CD4-positive, alpha-beta memory T cell (primary cell): ENCODE data around the gene ODAM. TPM values are rescaled to one million over a fixed set of nuclear protein-coding genes. Genes with fewer than 3 reads are reported as not detected.

ENCODE experiments used
- CTCF ChIA-PET: fragments of 350-600 bp; sonication (Branson Sonifier 250); formaldehyde crosslinking; loops from one replicate; lab custom pipeline; 2021; ENCODE audit warnings: inconsistent platforms; ENCODE audit not compliant: partially characterized antibody; lab: Charles Lee
- POLR2A ChIA-PET: fragments of 350-600 bp; sonication (Branson Sonifier 250); formaldehyde crosslinking; loops from one replicate; lab custom pipeline; 2021; ENCODE audit not compliant: partially characterized antibody; lab: Charles Lee
- DNase-seq, 5 donors: peaks; one replicate each; pipeline versions ENCODE4 v3.0.0 to v3.0.0-alpha.2; 2020 to 2022; ENCODE audit warnings: mixed read lengths in 1 of 5
- H3K27ac ChIP-seq: one replicate; pipeline ENCODE4 v1.7.0; 2013; ENCODE audit warnings: low read depth, low read length
- H3K27me3 ChIP-seq: 2 replicates; pipeline ENCODE4 v1.7.0; 2013; ENCODE audit warnings: mild to moderate bottlenecking, low read length, moderate library complexity; ENCODE audit not compliant: insufficient read depth
- H3K36me3 ChIP-seq: 2 replicates; pipeline ENCODE4 v1.7.0; 2013; ENCODE audit warnings: mild to moderate bottlenecking, low read length, moderate library complexity; ENCODE audit not compliant: insufficient read depth
- H3K4me1 ChIP-seq: 2 replicates; pipeline ENCODE4 v1.7.0; 2013; ENCODE audit warnings: mild to moderate bottlenecking, low read length, moderate library complexity; ENCODE audit not compliant: insufficient read depth
- H3K4me3 ChIP-seq, 2 donors: one replicate each; pipeline ENCODE4 v1.7.0; 2013; ENCODE audit warnings: low read length in 2 of 2, mild to moderate bottlenecking in 1 of 2
- H3K9me3 ChIP-seq, 2 donors: one replicate each; pipeline ENCODE4 v1.7.0; 2013; ENCODE audit warnings: low read length in 2 of 2, control low read depth in 1 of 2; ENCODE audit not compliant: control insufficient read depth in 1 of 2
- H3K27ac Mint-ChIP-seq, 7 donors: one replicate each; pipeline ENCODE4 v1.8.0; 2020 to 2021; ENCODE audit warnings: mixed read lengths in 7 of 7, mild to moderate bottlenecking in 6 of 7, inconsistent platforms in 3 of 7, moderate library complexity in 3 of 7
- H3K27me3 Mint-ChIP-seq, 2 donors: one replicate each; pipeline ENCODE4 v1.8.0; 2020 to 2021; ENCODE audit warnings: mixed read lengths in 2 of 2
- H3K36me3 Mint-ChIP-seq, 2 donors: one replicate each; pipeline ENCODE4 v1.8.0; 2020 to 2021; ENCODE audit warnings: mixed read lengths in 2 of 2, inconsistent platforms in 1 of 2, mild to moderate bottlenecking in 1 of 2
- H3K4me1 Mint-ChIP-seq, 4 donors: one replicate each; pipeline ENCODE4 v1.8.0; 2020 to 2021; ENCODE audit warnings: mixed read lengths in 4 of 4, mild to moderate bottlenecking in 1 of 4
- H3K4me3 Mint-ChIP-seq, 8 donors: one replicate each; pipeline ENCODE4 v1.8.0; 2020 to 2021; ENCODE audit warnings: mixed read lengths in 8 of 8, mild to moderate bottlenecking in 7 of 8, moderate library complexity in 6 of 8, inconsistent platforms in 3 of 8
- H3K9me3 Mint-ChIP-seq, 8 donors: one replicate each; pipeline ENCODE4 v1.8.0; 2020 to 2021; ENCODE audit warnings: mixed read lengths in 8 of 8, mild to moderate bottlenecking in 5 of 8, inconsistent platforms in 3 of 8, moderate library complexity in 1 of 8
- intact Hi-C: fragments of 100-400 bp; cut with micrococcal nuclease; formaldehyde crosslinking; loops from one replicate; pipeline ENCODE4 v1.15.1; 2023
- polyA plus RNA-seq, 2 donors: library from polyadenylated mRNA; unstranded; fragments of 300-500 nt; fragmentation: Illumina TruSeq; gene quantifications; one replicate each; pipeline ENCODE4 v1.2.3, GENCODE V29; 2021
- total RNA-seq, 2 experiments: library from RNA; stranded (reverse); gene quantifications; one replicate each; pipeline ENCODE4 v1.2.3, GENCODE V29; 2021

Gene ODAM
- total and polyA plus RNA-seq, 4 experiments from 2014 or later = not detected

DNA sequence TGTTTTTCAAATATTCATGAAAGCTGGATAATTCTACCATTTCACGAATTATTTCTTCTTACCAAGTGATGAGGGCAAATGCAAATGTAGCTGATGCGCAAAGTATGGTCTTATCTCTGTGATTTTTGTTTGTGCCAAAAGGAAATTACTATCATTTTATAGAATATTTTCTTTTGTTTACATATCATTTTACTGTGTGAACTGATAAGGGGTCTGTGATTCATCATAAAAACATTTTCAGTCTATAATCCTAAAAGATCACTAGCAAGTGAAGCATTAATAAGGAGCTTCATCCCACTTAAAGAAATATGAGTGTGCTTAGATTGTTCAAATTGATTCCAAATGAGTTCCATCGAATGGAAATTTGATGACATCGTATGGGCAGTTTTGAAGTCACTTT, 47.6 kb downstream of the ODAM start:
- H3K9me3 ChIP-seq = no peaks in the 10 kb centered on the region
- no peak overlapping the region for H3K27ac ChIP-seq
- H3K4me3 ChIP-seq = no peak overlapping the region
- Mint-ChIP-seq H3K27me3 (no peaks in the 10 kb centered on the region), H3K4me3 (no peak overlapping the region), H3K27ac (no peak overlapping the region), H3K36me3 (no peaks in the 10 kb centered on the region), H3K4me1 (no peaks in the 10 kb centered on the region), H3K9me3 (peaks cover 0 to 2% (median 0%) of the 10 kb centered on the region in 8 donors)
- CTCF ChIA-PET = no interaction called here
- H3K4me1 ChIP-seq = no peaks in the 10 kb centered on the region
- intact Hi-C loops = no loop called here
- H3K36me3 ChIP-seq = no peaks in the 10 kb centered on the region
- no peaks in the 10 kb centered on the region for H3K27me3 ChIP-seq
- DNase-seq = no peak
- POLR2A ChIA-PET = no interaction called here

- Histone ChIP-seq H3K4me1 (no peaks in the 10 kb centered on the region), H3K36me3 (no peaks in the 10 kb centered on the region), H3K9me3 (no peaks in the 10 kb centered on the region), H3K4me3 (no peak overlapping the region), H3K27me3 (no peaks in the 10 kb centered on the region), H3K27ac (no peak overlapping the region)
- H3K4me3 Mint-ChIP-seq = no peak overlapping the region
- DNase-seq = no peak
- no peaks in the 10 kb centered on the region for H3K36me3 Mint-ChIP-seq
- intact Hi-C loops = no loop called here
- H3K4me1 Mint-ChIP-seq = no peaks in the 10 kb centered on the region
- H3K9me3 Mint-ChIP-seq = peaks cover 0 to 1% (median 0%) of the 10 kb centered on the region in 8 donors
- CTCF ChIA-PET = no interaction called here
- no peaks in the 10 kb centered on the region for H3K27me3 Mint-ChIP-seq
- POLR2A ChIA-PET = no interaction called here
- H3K27ac Mint-ChIP-seq = no peak overlapping the region
These were observed 55.9 kb downstream of the ODAM start for GRCh38 chr4:70251250-70251944.

DNA sequence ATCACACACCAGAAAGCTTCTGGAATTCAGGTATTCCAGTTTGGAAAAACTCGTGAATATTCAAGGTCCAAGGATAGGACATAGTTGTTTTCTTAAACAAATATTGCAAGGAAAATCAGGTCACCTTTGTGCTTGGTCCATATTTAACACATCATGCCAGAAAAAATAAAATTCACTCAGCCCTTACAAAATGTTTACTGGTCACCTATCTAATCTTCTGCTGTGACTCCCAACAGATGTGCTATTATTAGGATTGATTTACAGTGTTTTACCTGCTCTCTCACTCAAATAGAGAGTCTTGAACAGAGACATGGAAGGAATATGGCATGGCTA, 56.4 kb downstream of the ODAM start:
- peaks cover 0 to 1% (median 0%) of the 10 kb centered on the region in 8 donors for H3K9me3 Mint-ChIP-seq
- Histone ChIP-seq H3K27me3 (no peaks in the 10 kb centered on the region), H3K36me3 (no peaks in the 10 kb centered on the region), H3K4me1 (no peaks in the 10 kb centered on the region), H3K4me3 (no peak overlapping the region), H3K27ac (no peak overlapping the region), H3K9me3 (no peaks in the 10 kb centered on the region)
- CTCF ChIA-PET = no interaction called here
- H3K4me1 Mint-ChIP-seq = no peaks in the 10 kb centered on the region
- no peak overlapping the region for H3K27ac Mint-ChIP-seq
- H3K36me3 Mint-ChIP-seq = no peaks in the 10 kb centered on the region
- POLR2A ChIA-PET = no interaction called here
- H3K27me3 Mint-ChIP-seq = no peaks in the 10 kb centered on the region
- no peak overlapping the region for H3K4me3 Mint-ChIP-seq
- intact Hi-C loops = no loop called here
- DNase-seq = no peak

Other genes with a start within 250 kb of the ODAM start
- gene CSN2, start 230.0 kb upstream of the ODAM start, total RNA-seq = not detected
- gene CSN2, start 230.0 kb upstream of the ODAM start, polyA plus RNA-seq = not detected
- not detected for gene STATH, start 199.8 kb upstream of the ODAM start, total RNA-seq
- not detected for gene STATH, start 199.8 kb upstream of the ODAM start, polyA plus RNA-seq
- not detected for gene HTN3, start 167.3 kb upstream of the ODAM start, total RNA-seq
- gene HTN3, start 167.3 kb upstream of the ODAM start, polyA plus RNA-seq = not detected
- not detected for gene HTN1, start 145.3 kb upstream of the ODAM start, total RNA-seq
- not detected for gene HTN1, start 145.3 kb upstream of the ODAM start, polyA plus RNA-seq
- not detected for gene PRR27, start 41.5 kb upstream of the ODAM start, total RNA-seq
- not detected for gene PRR27, start 41.5 kb upstream of the ODAM start, polyA plus RNA-seq
- gene FDCSP, start 30.4 kb downstream of the ODAM start, total RNA-seq = not detected
- not detected for gene FDCSP, start 30.4 kb downstream of the ODAM start, polyA plus RNA-seq
- gene CSN3, start 46.9 kb downstream of the ODAM start, total RNA-seq = not detected
- not detected for gene CSN3, start 46.9 kb downstream of the ODAM start, polyA plus RNA-seq
- not detected for gene CABS1, start 139.3 kb downstream of the ODAM start, total RNA-seq
- not detected for gene CABS1, start 139.3 kb downstream of the ODAM start, polyA plus RNA-seq
- gene SMR3A, start 165.0 kb downstream of the ODAM start, total RNA-seq = not detected
- not detected for gene SMR3A, start 165.0 kb downstream of the ODAM start, polyA plus RNA-seq
- not detected for gene SMR3B, start 187.4 kb downstream of the ODAM start, total RNA-seq
- gene SMR3B, start 187.4 kb downstream of the ODAM start, polyA plus RNA-seq = not detected
- not detected for gene OPRPN, start 202.2 kb downstream of the ODAM start, total RNA-seq
- not detected for gene OPRPN, start 202.2 kb downstream of the ODAM start, polyA plus RNA-seq